ENCODE results near the gene FNDC8.

FNDC8 gene

DNA sequence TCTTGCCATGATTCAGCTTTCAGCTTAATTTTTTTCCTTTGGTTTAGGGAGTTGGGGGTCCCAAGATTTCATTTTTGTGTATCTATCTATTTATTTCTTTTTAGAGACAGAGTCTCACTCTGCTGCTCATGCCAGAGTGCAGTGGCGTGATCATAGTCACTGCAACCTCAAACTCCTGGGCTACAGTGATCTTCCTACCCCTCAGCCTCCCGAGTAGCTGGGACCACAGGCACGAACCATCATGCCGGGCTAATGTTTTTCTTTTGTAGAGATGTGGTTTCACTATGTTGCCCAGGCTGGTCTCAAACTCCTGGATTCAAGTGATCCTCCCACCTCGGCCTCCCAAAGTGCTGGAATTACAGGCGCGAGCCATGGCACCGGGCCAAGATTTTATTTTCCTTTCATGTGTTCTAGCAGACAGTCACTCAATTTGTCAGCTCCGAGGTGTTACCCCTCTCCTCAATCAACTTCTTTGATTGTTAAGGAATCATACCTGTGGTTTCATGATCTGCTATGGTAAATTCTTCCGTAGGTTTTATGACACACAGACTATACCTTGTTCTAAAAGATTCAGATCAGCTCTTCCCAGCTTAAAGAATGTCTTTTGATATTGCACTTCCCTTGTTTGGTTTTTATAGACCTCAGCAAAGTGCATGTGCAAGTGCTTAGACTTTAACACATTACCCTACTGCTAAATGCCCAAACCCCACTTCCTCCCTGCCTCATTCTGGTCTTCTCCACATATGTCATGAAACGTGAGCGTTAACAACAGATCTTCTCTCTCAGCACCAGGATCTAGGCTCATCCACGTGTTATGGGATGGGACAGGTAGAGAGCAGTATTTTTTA lies 39.2 kb downstream of the FNDC8 start:
- H3K79me2 ChIP-seq (ENCODE audit: low read length) = no peaks in the 10 kb centered on the region
- H4K20me1 ChIP-seq (ENCODE audit: insufficient read depth, low read length) = no peaks in the 10 kb centered on the region
- H3K9ac ChIP-seq (ENCODE audit: low read length) = no peak overlapping the region
- TF ChIP-seq EZH2phosphoT487 (IDR thresholded peaks at IDR 0.05; ENCODE audit: low read depth) = no peak
- TF ChIP-seq, protein P1, sequence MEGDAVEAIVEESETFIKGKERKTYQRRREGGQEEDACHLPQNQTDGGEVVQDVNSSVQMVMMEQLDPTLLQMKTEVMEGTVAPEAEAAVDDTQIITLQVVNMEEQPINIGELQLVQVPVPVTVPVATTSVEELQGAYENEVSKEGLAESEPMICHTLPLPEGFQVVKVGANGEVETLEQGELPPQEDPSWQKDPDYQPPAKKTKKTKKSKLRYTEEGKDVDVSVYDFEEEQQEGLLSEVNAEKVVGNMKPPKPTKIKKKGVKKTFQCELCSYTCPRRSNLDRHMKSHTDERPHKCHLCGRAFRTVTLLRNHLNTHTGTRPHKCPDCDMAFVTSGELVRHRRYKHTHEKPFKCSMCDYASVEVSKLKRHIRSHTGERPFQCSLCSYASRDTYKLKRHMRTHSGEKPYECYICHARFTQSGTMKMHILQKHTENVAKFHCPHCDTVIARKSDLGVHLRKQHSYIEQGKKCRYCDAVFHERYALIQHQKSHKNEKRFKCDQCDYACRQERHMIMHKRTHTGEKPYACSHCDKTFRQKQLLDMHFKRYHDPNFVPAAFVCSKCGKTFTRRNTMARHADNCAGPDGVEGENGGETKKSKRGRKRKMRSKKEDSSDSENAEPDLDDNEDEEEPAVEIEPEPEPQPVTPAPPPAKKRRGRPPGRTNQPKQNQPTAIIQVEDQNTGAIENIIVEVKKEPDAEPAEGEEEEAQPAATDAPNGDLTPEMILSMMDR (IDR thresholded peaks at IDR 0.05; ENCODE audit: low read depth, low read length) = no peak
- no peak overlapping the region for H3K27ac ChIP-seq (ENCODE audit: low read length)
- H3K4me3 ChIP-seq (ENCODE audit: low read length) = no peak overlapping the region
- no peaks in the 10 kb centered on the region for H3K36me3 ChIP-seq (replicated peaks; ENCODE audit: low read depth, low read length)
- peaks cover 16% of the 10 kb centered on the region for H3K27me3 ChIP-seq (ENCODE audit: low read depth, low read length)
- no peaks in the 10 kb centered on the region for H3K4me1 ChIP-seq (ENCODE audit: low read length)
- H3K4me2 ChIP-seq (ENCODE audit: low read length) = no peak overlapping the region
- H3K9me3 ChIP-seq (ENCODE audit: insufficient read depth, low read length) = no peaks in the 10 kb centered on the region
- H2AFZ ChIP-seq (ENCODE audit: low read depth, low read length) = no peak overlapping the region

DNA sequence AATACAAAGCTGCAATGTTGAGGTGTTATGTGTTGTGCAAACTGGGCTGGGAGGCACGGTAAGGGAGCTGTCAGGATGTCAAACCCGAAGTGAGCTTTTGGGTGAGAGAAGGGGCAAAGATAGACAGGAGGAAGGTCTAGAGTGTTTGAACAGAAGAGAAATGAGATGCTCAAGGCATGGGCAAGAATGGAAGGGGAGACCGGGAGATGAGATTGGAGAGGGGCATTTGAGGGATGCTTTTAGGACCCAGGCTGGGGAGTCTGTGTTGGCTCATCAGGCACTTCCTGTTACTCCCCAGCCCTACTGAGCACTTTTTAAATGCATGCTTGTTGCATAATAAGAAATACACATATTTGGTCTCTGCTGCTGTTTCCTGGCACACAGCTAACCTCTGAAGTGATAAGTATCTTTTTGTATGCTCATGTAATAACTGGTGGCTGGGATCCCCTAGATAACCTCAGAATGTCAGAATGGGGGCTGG lies 39.9 kb downstream of the FNDC8 start:
- Histone ChIP-seq H3K4me3 (ENCODE audit: low read length) (no peak overlapping the region), H3K27ac (ENCODE audit: low read length) (no peak overlapping the region), H3K9me3 (ENCODE audit: insufficient read depth, low read length) (no peaks in the 10 kb centered on the region), H3K9ac (ENCODE audit: low read length) (no peak overlapping the region), H3K4me1 (ENCODE audit: low read length) (no peaks in the 10 kb centered on the region), H3K36me3 (replicated peaks; ENCODE audit: low read depth, low read length) (no peaks in the 10 kb centered on the region), H4K20me1 (ENCODE audit: insufficient read depth, low read length) (no peaks in the 10 kb centered on the region), H3K4me2 (ENCODE audit: low read length) (no peak overlapping the region), H3K27me3 (ENCODE audit: low read depth, low read length) (peaks cover 16% of the 10 kb centered on the region), H3K79me2 (ENCODE audit: low read length) (no peaks in the 10 kb centered on the region), H2AFZ (ENCODE audit: low read depth, low read length) (no peak overlapping the region)
- TF ChIP-seq EZH2phosphoT487 (IDR thresholded peaks at IDR 0.05; ENCODE audit: low read depth) = no peak
- TF ChIP-seq, protein P1 (IDR thresholded peaks at IDR 0.05; ENCODE audit: low read depth, low read length) = no peak

DNA sequence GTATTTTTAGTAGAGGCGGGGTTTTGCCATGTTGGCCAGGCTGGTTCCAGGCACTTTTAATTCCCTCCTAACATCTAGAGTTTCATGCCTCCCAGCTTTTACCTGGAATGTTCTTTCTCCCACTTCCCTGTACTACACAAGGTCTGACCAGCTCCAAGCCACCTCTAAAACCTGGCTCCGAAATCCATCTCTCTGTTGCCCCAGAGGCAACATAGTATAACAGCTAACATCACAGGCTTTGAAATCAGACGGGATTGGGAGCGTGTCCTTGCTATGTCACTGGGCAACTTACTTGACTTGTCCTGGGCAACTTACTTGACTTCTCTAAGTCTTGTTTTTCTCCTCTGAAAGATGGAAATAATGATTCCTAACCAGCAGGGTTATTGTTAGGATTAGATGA lies 41.3 kb downstream of the FNDC8 start:
- no peaks in the 10 kb centered on the region for H3K36me3 ChIP-seq (replicated peaks; ENCODE audit: low read depth, low read length)
- H2AFZ ChIP-seq (ENCODE audit: low read depth, low read length) = no peak overlapping the region
- peaks cover 16% of the 10 kb centered on the region for H3K27me3 ChIP-seq (ENCODE audit: low read depth, low read length)
- H3K4me3 ChIP-seq (ENCODE audit: low read length) = no peak overlapping the region
- no peak overlapping the region for H3K27ac ChIP-seq (ENCODE audit: low read length)
- H3K9ac ChIP-seq (ENCODE audit: low read length) = no peak overlapping the region
- no peak for TF ChIP-seq EZH2phosphoT487 (IDR thresholded peaks at IDR 0.05; ENCODE audit: low read depth)
- TF ChIP-seq, protein P1 (IDR thresholded peaks at IDR 0.05; ENCODE audit: low read depth, low read length) = no peak
- no peaks in the 10 kb centered on the region for H4K20me1 ChIP-seq (ENCODE audit: insufficient read depth, low read length)
- H3K4me1 ChIP-seq (ENCODE audit: low read length) = no peaks in the 10 kb centered on the region
- H3K9me3 ChIP-seq (ENCODE audit: insufficient read depth, low read length) = no peaks in the 10 kb centered on the region
- no peak overlapping the region for H3K4me2 ChIP-seq (ENCODE audit: low read length)
- no peaks in the 10 kb centered on the region for H3K79me2 ChIP-seq (ENCODE audit: low read length)

DNA sequence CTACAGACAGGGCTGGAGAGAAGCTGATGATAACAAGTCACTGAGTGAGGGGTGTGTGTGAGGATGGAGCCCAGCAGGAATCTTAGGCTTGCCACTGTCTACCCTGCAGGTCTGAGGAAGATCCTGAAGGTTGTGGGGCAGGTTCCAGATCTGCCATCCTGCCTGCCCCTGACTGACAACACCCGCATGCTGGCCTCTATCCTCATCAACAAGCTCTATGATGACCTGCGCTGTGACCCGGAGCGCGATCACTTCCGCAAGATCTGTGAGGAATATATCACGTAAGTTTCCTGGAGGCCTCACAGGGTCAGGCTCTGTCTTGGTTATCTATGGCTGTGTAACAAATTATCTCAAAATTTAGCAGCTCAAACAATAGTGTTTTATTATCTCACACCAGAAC lies 42.5 kb downstream of the FNDC8 start:
- Histone ChIP-seq H3K36me3 (replicated peaks; ENCODE audit: low read depth, low read length) (no peaks in the 10 kb centered on the region), H3K9me3 (ENCODE audit: insufficient read depth, low read length) (no peaks in the 10 kb centered on the region), H3K4me3 (ENCODE audit: low read length) (no peak overlapping the region), H2AFZ (ENCODE audit: low read depth, low read length) (no peak overlapping the region), H3K27ac (ENCODE audit: low read length) (no peak overlapping the region), H3K27me3 (ENCODE audit: low read depth, low read length) (peaks cover 16% of the 10 kb centered on the region), H3K79me2 (ENCODE audit: low read length) (no peaks in the 10 kb centered on the region), H3K4me1 (ENCODE audit: low read length) (no peaks in the 10 kb centered on the region), H3K9ac (ENCODE audit: low read length) (no peak overlapping the region), H4K20me1 (ENCODE audit: insufficient read depth, low read length) (no peaks in the 10 kb centered on the region), H3K4me2 (ENCODE audit: low read length) (no peak overlapping the region)
- TF ChIP-seq, protein P1 (IDR thresholded peaks at IDR 0.05; ENCODE audit: low read depth, low read length) = no peak
- no peak for TF ChIP-seq EZH2phosphoT487 (IDR thresholded peaks at IDR 0.05; ENCODE audit: low read depth)
